GM06990 (cell line): Measurements from ENCODE around the gene LAMA4.

Source experiments
- DNase-seq: peaks from one replicate; pipeline ENCODE4 v3.0.0-alpha.2; 2011; ENCODE audit not compliant: insufficient read length; ENCODE audit errors: extremely low read depth
- H3K27me3 ChIP-seq: replicated peaks from 2 replicates; pipeline ENCODE4 v1.6.0; 2011; ENCODE audit warnings: low read length; ENCODE audit not compliant: control insufficient read depth, insufficient read depth
- H3K36me3 ChIP-seq: 2 replicates; pipeline ENCODE4 v1.5.1; 2011; ENCODE audit warnings: low read length; ENCODE audit not compliant: control insufficient read depth, insufficient read depth
- H3K4me3 ChIP-seq: replicated peaks from 2 replicates; pipeline ENCODE4 v1.5.1; 2011; ENCODE audit warnings: low read depth, mild to moderate bottlenecking, control low read depth, low read length
- TF ChIP-seq, protein P1 (sequence below): IDR thresholded peaks from 2 replicates; pipeline ENCODE4 v1.5.1; 2011; ENCODE audit warnings: low read length, control low read depth, mild to moderate bottlenecking, inconsistent platforms; ENCODE audit not compliant: insufficient read depth, poor library complexity, severe bottlenecking

Gene LAMA4

DNA sequence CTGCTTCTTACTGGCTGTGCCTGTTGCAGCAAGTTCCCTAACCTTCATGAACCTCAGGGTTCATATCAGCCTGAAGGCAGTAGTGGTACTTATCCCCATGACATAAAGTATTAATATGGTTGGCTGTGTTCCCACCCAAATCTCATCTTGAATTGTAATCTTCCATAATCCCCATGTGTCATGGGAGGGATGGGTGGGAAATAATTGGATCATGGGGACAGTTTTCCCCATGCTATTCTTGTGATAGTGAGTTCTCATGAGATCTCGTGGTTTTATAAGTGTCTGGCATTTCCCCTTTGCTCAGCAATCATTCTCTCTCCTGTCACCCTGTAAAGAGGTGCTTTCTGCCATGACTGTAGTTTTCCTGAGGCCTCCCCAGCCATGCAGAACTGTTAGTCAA is 105.1 kb downstream of the LAMA4 start:
- Histone ChIP-seq H3K27me3 (no peaks in the 10 kb centered on the region), H3K4me3 (no peak overlapping the region), H3K36me3 (no peaks in the 10 kb centered on the region)
- DNase-seq: no peak
- TF ChIP-seq, protein P1, sequence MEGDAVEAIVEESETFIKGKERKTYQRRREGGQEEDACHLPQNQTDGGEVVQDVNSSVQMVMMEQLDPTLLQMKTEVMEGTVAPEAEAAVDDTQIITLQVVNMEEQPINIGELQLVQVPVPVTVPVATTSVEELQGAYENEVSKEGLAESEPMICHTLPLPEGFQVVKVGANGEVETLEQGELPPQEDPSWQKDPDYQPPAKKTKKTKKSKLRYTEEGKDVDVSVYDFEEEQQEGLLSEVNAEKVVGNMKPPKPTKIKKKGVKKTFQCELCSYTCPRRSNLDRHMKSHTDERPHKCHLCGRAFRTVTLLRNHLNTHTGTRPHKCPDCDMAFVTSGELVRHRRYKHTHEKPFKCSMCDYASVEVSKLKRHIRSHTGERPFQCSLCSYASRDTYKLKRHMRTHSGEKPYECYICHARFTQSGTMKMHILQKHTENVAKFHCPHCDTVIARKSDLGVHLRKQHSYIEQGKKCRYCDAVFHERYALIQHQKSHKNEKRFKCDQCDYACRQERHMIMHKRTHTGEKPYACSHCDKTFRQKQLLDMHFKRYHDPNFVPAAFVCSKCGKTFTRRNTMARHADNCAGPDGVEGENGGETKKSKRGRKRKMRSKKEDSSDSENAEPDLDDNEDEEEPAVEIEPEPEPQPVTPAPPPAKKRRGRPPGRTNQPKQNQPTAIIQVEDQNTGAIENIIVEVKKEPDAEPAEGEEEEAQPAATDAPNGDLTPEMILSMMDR: no peak

DNA sequence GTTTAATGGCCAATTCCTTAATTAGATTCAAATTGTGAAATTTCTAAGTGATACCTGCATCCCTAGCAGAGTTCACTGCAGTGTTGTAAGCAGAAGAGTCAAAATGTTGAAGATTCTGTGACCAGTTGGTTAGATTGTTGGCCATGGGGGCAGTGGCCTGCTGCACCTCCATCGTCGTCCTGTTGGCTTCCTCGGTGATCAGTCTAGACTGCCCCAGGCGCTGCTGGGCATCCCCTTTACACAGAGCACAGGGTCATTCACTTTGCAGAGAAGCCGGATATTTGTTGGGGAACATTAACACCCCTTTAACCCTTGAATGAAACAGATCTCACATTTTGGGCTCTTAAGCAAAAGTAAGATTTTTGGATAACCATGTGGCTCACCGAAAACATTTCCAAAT is 106.3 kb downstream of the LAMA4 start:
- TF ChIP-seq, protein P1: no peak
- DNase-seq: no peak
- Histone ChIP-seq H3K36me3 (no peaks in the 10 kb centered on the region), H3K4me3 (no peak overlapping the region), H3K27me3 (no peaks in the 10 kb centered on the region)

DNA sequence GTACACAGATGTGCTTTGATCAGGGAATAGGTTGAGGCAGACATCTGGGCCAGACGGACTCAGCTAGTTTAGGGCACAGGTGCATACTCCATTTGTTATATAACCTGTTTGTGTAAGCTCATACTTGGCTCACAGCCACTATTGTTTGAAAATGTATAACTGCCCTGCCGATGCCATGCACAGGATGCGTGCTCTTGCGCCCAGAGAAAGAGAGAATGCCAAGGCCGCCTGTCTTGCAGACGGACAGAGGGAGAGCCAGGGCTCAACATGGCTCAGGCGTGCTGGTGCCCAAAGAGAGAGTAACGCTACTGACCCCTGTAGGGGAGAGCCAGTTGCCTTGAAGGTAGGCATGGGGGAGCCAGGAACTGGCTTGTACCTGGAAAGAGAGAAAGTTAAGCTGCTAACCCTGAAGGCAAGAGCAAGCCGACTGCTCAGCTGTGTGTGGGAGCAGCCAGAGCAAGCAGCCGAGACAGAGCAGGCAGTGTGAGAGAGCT is 109.2 kb downstream of the LAMA4 start:
- Histone ChIP-seq H3K4me3 (no peak overlapping the region), H3K36me3 (no peaks in the 10 kb centered on the region), H3K27me3 (no peaks in the 10 kb centered on the region)
- DNase-seq: no peak
- TF ChIP-seq, protein P1: no peak

DNA sequence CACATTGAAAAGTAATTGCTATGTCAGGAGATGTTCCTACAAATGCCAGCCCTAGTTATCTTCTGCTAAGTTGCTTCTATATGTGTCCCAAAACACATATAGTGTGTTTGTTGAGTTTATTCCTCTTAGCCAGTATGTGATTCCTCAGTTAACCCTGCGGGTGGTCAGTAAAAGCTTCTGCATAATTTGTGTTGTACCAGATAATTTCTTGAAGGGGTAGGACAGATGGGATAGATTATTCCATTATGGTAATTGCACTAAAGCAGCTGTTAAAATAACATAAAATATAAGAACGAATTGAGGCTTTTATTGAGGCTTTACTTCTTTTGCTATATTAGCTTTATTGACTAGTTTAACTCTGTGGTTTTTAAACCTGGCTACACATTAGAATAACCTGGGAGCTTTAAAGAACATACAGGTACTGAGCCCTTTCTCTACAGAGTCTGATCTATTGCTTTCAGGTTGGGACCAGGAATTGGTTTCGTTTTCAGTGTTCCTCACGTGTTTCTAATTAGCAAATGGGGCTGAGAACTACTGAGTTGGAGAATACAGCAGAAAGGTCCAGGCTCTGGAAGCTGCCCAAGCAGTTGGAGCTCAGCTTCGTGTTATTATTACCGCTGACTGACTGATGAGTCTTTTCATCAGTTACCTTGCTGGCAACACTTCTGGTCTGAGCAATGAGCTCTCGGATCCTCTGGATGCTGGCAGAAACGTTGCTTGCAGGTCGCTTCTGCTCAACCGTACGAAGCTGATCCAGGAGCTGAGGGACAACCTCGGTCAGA is 110.0 kb downstream of the LAMA4 start:
- no peak overlapping the region for H3K4me3 ChIP-seq
- TF ChIP-seq, protein P1: no peak
- DNase-seq: no peak
- H3K36me3 ChIP-seq: no peaks in the 10 kb centered on the region
- no peaks in the 10 kb centered on the region for H3K27me3 ChIP-seq

DNA sequence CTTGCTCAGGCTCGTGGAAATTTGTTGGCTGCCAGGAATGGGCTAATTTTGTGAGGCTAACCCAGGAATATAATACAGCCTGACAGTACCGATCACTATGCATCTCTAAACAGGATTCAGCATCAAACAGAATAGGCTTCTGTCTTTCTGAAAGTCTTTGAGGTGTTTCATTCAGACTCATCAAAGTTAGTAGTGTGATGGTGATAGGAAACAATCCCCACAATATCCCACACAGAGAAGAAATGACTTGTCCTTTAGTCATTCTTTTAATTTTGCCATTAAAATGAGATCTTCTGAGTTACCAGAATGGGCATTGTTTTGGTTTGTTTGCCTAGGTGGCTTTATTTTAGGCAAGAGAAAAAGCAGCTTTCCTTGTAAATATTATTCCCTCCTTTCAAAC is 112.7 kb downstream of the LAMA4 start:
- TF ChIP-seq, protein P1: no peak
- no peaks in the 10 kb centered on the region for H3K27me3 ChIP-seq
- DNase-seq: no peak
- no peaks in the 10 kb centered on the region for H3K36me3 ChIP-seq
- no peak overlapping the region for H3K4me3 ChIP-seq

DNA sequence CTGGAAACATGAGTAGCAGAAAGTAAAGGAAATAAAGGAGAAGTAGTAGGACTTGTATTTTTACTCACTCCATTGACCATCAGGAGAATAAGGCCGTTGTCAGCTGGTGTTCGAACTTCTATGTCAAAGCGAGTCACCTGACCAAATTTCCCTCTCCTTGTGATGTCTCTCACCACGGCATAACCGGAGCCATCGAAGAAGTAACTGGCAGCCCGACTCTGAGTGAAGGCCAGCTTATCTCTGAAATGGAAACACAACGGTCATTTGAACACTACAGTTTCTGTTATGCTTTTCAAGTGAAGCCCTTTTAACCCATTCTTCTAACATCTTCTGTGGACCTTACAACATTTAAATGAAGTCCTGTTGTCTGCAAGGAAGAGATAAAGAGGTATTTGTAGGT is 115.3 kb downstream of the LAMA4 start:
- no peak for DNase-seq
- TF ChIP-seq, protein P1: no peak
- Histone ChIP-seq H3K4me3 (no peak overlapping the region), H3K36me3 (no peaks in the 10 kb centered on the region), H3K27me3 (no peaks in the 10 kb centered on the region)
